ENCODE measurements around the gene KREMEN2.

Gene KREMEN2

DNA sequence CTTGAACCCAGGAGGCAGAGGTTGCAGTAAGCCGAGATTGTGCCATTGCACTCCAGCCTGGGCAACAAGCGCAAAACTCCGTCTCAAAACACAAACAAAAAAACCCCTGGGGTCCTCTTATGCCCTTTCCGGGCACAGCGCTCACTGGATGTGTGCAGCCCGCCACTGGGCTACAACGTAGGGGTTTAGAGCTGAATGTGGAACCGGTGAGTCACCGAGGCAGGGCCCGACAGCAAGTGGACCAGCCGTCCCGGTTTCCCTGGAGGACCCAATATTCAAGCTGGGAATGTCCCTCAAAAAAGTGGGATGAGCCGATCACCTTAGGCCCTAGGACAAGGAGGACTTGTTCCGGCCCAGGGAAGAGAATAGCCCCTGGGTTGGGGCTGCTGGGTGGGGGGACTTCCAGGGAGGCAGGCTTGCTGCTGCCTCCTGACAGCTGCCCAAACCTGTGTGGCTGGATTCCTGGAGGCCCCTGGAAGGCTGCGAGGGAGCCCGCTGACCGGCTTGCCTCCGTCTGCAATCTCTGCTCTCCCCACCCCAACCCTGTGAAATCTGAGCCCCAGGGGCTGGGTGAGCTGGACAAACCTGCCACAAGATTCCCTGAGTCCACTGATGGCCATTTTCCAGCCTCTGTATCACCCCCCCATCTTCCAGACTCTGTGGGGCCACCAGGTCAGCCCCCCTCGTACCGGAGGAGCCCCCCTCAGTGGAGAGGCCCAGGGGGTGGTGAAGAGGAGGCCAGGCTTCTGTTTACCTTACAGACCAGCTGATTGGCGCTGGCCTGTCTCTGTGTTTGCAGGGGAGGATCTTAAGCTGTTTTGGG, 45.7 kb downstream of the KREMEN2 start:
- peaks cover 29 to 82% (median 80%) of the 10 kb centered on the region in 3 experiments for H3K27me3 ChIP-seq (ENCODE audit: control insufficient read depth in 3 of 3, insufficient read depth in 3 of 3, low read depth in 1 of 3, low read length in 3 of 3)

DNA sequence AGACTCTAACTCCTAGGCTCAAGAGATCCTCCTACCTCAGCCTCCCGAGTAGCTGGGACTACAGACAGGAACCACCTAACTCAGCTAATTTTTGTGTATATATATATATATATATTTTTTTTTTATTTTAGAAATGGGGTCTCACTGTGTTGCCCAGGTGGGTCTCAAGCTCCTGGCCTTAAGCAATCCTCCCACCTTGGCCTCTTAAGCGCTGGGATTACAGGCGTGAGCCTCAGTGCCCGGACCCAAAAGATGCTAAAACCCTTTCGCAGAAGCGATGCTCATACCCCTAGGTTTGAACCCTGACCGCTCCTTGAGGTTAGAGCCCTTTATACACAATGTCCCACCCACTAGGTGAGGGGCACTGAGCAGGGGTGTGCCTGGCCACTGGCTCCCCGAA, 46.4 kb downstream of the KREMEN2 start:
- peaks cover 19 to 25% of the 10 kb centered on the region in 2 donors for H3K4me1 ChIP-seq (ENCODE audit: control insufficient read depth in 2 of 2, insufficient read depth in 1 of 2, low read depth in 1 of 2, low read length in 2 of 2)
- no peak overlapping the region for H4K8ac ChIP-seq (ENCODE audit: low read depth, low read length)
- H3K23ac ChIP-seq (ENCODE audit: low read depth, low read length, poor library complexity), result no peak overlapping the region
- DNase-seq (ENCODE audit: low spot score), result no peak
- H3K79me1 ChIP-seq (ENCODE audit: low read depth, low read length), result no peaks in the 10 kb centered on the region
- peaks cover 27 to 82% (median 74%) of the 10 kb centered on the region in 3 experiments for H3K27me3 ChIP-seq (ENCODE audit: control insufficient read depth in 3 of 3, insufficient read depth in 3 of 3, low read depth in 1 of 3, low read length in 3 of 3)
- H3K14ac ChIP-seq (ENCODE audit: low read length), result no peak overlapping the region
- peak overlapping the region; percentile 97 for H2AK5ac ChIP-seq (ENCODE audit: low read depth, low read length)
- no peak overlapping the region for H3K4me2 ChIP-seq (ENCODE audit: insufficient read depth, low read length, poor library complexity, severe bottlenecking)
- H4K91ac ChIP-seq (ENCODE audit: low read depth, low read length, poor library complexity), result no peak overlapping the region
- H2AFZ ChIP-seq (ENCODE audit: low read length), result no peak overlapping the region
- no CpG with 5 or more reads among the region's 8 CpGs for WGBS, 2 donors (ENCODE audit: extremely low coverage in 2 of 2, insufficient read length in 2 of 2, insufficient replicate concordance in 1 of 2)
- no peaks in the 10 kb centered on the region for H3K9me3 ChIP-seq (replicated peaks in 1 of 2; ENCODE audit: control insufficient read depth in 2 of 2, insufficient read depth in 1 of 2, low read depth in 1 of 2, low read length in 2 of 2)
- no peak overlapping the region for H2BK120ac ChIP-seq (ENCODE audit: low read depth, low read length)
- no peak overlapping the region for H3K9ac ChIP-seq (ENCODE audit: low read depth, low read length, poor library complexity)
- H2BK15ac ChIP-seq (ENCODE audit: low read length), result peak overlapping the region; percentile 14
- H2BK5ac ChIP-seq (ENCODE audit: low read length), result peak overlapping the region; percentile 48
- no peak overlapping the region for H2BK12ac ChIP-seq (ENCODE audit: low read length)
- no peak overlapping the region for H3K4me3 ChIP-seq (ENCODE audit: low read length in 2 of 2)
- no peak overlapping the region for H3K4ac ChIP-seq (ENCODE audit: low read length)
- no peaks in the 10 kb centered on the region for H3K36me3 ChIP-seq (replicated peaks in 1 of 2; ENCODE audit: control insufficient read depth in 2 of 2, insufficient read depth in 2 of 2, low read length in 2 of 2)
- H3K18ac ChIP-seq (ENCODE audit: low read length), result peak overlapping the region; percentile 48
- no peak overlapping the region for H3K27ac ChIP-seq (replicated peaks; ENCODE audit: low read length)

More for the DNA sequence above, 45.7 kb downstream of the KREMEN2 start:
- Histone ChIP-seq H3K9ac (ENCODE audit: low read depth, low read length, poor library complexity) (no peak overlapping the region), H4K91ac (ENCODE audit: low read depth, low read length, poor library complexity) (no peak overlapping the region), H3K4ac (ENCODE audit: low read length) (no peak overlapping the region), H3K9me3 (replicated peaks in 1 of 2; ENCODE audit: control insufficient read depth in 2 of 2, insufficient read depth in 1 of 2, low read depth in 1 of 2, low read length in 2 of 2) (no peaks in the 10 kb centered on the region), H3K4me3 (ENCODE audit: low read length in 2 of 2) (no peak overlapping the region), H3K79me1 (ENCODE audit: low read depth, low read length) (no peaks in the 10 kb centered on the region), H3K23ac (ENCODE audit: low read depth, low read length, poor library complexity) (no peak overlapping the region), H2AK5ac (ENCODE audit: low read depth, low read length) (no peak overlapping the region), H2BK120ac (ENCODE audit: low read depth, low read length) (no peak overlapping the region), H3K14ac (ENCODE audit: low read length) (no peak overlapping the region), H3K18ac (ENCODE audit: low read length) (peak overlapping the region; percentile 78), H3K4me2 (ENCODE audit: insufficient read depth, low read length, poor library complexity, severe bottlenecking) (peak overlapping the region; percentile 28), H2AFZ (ENCODE audit: low read length) (peak overlapping the region; percentile 81), H3K36me3 (replicated peaks in 1 of 2; ENCODE audit: control insufficient read depth in 2 of 2, insufficient read depth in 2 of 2, low read length in 2 of 2) (no peaks in the 10 kb centered on the region), H3K27ac (replicated peaks; ENCODE audit: low read length) (no peak overlapping the region), H2BK5ac (ENCODE audit: low read length) (no peak overlapping the region), H4K8ac (ENCODE audit: low read depth, low read length) (no peak overlapping the region), H2BK15ac (ENCODE audit: low read length) (no peak overlapping the region), H3K4me1 (ENCODE audit: control insufficient read depth in 2 of 2, insufficient read depth in 1 of 2, low read depth in 1 of 2, low read length in 2 of 2) (peaks cover 19 to 25% of the 10 kb centered on the region in 2 donors), H2BK12ac (ENCODE audit: low read length) (no peak overlapping the region)
- WGBS, 2 donors (ENCODE audit: extremely low coverage in 2 of 2, insufficient read length in 2 of 2, insufficient replicate concordance in 1 of 2), result no CpG with 5 or more reads among the region's 21 CpGs
- DNase-seq (ENCODE audit: low spot score), result no peak

DNA sequence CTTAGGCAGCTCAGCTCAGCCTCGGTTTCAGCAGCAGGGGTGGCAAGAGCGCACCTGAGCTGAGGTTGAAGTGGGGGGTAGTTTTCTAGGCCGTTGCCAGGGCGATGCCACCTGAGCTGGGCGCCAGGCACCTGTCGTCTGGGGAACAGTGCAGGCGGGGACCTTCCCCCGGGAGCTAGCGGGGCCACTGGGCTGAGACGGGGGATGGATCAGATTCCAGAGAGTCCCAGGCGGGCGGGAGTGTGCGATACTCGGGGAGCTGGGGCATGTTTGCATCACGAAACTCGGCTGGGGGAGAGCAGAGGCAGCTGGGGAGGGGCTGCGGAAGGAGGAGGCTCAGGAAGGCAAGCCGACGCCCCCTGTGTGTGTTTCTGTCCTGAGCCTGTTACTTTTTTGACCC, 48.2 kb downstream of the KREMEN2 start:
- DNase-seq (ENCODE audit: low spot score), result no peak
- Histone ChIP-seq H3K14ac (ENCODE audit: low read length) (peak overlapping the region; percentile 64), H2AK5ac (ENCODE audit: low read depth, low read length) (no peak overlapping the region), H2BK120ac (ENCODE audit: low read depth, low read length) (no peak overlapping the region), H4K8ac (ENCODE audit: low read depth, low read length) (no peak overlapping the region), H3K4ac (ENCODE audit: low read length) (no peak overlapping the region), H3K27ac (replicated peaks; ENCODE audit: low read length) (no peak overlapping the region), H4K91ac (ENCODE audit: low read depth, low read length, poor library complexity) (no peak overlapping the region), H2BK5ac (ENCODE audit: low read length) (no peak overlapping the region), H3K36me3 (replicated peaks in 1 of 2; ENCODE audit: control insufficient read depth in 2 of 2, insufficient read depth in 2 of 2, low read length in 2 of 2) (no peaks in the 10 kb centered on the region), H2BK15ac (ENCODE audit: low read length) (no peak overlapping the region), H3K4me1 (ENCODE audit: control insufficient read depth in 2 of 2, insufficient read depth in 1 of 2, low read depth in 1 of 2, low read length in 2 of 2) (peaks cover 21 to 22% of the 10 kb centered on the region in 2 donors), H3K4me2 (ENCODE audit: insufficient read depth, low read length, poor library complexity, severe bottlenecking) (peak overlapping the region; percentile 64), H3K4me3 (ENCODE audit: low read length in 2 of 2) (peak overlapping the region in 1 of 2 donors; percentile 30), H3K23ac (ENCODE audit: low read depth, low read length, poor library complexity) (peak overlapping the region; percentile 97), H2BK12ac (ENCODE audit: low read length) (peak overlapping the region; percentile 41), H3K79me1 (ENCODE audit: low read depth, low read length) (peaks cover under 1% of the 10 kb centered on the region), H3K9me3 (replicated peaks in 1 of 2; ENCODE audit: control insufficient read depth in 2 of 2, insufficient read depth in 1 of 2, low read depth in 1 of 2, low read length in 2 of 2) (no peaks in the 10 kb centered on the region), H3K18ac (ENCODE audit: low read length) (peak overlapping the region; percentile 89), H3K9ac (ENCODE audit: low read depth, low read length, poor library complexity) (peak overlapping the region; percentile 63), H3K27me3 (ENCODE audit: control insufficient read depth in 3 of 3, insufficient read depth in 3 of 3, low read depth in 1 of 3, low read length in 3 of 3) (peaks cover 21 to 75% (median 65%) of the 10 kb centered on the region in 3 experiments), H2AFZ (ENCODE audit: low read length) (peak overlapping the region; percentile 80)
- WGBS, 2 donors (ENCODE audit: extremely low coverage in 2 of 2, insufficient read length in 2 of 2, insufficient replicate concordance in 1 of 2), result no CpG with 5 or more reads among the region's 19 CpGs

DNA sequence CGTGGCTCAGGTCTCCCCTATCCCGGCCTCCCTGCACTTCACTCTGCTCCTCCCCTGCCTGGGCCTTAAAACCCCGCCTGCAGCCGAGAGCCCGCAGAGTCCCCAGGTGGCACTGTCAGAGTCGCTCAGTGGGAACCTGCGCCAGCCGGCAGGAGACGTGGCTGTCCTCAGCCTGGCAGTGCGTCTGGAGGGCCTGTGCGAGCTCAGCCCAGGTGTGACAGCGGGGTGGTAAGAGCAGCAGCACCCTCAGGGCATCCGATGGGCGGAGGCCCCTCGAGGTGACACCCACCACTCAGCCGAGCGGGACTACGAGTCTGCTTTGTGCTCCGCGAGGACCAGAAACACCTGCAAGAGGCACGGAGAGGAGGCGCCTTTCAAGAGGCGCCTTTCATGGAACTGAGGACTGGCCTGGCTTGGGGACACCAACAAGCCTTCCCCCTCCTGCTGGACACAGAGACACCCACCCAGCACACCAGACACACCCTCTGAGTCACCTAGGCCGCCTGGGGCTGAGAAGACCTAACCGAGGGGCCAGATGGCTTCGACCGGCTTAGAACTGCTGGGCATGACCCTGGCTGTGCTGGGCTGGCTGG, 48.8 kb downstream of the KREMEN2 start, which contains the start of gene CLDN9:
Gene CLDN9 (plus strand): TSS at position 96 of the 593 bp plus-strand sequence. CDS start 440 bp downstream, at position 536.
- peak within 1 kb of the TSS; percentile 91 for H2AK5ac ChIP-seq (ENCODE audit: low read depth, low read length)
- H3K4me1 ChIP-seq (ENCODE audit: control insufficient read depth in 2 of 2, insufficient read depth in 1 of 2, low read depth in 1 of 2, low read length in 2 of 2), result peaks cover 19 to 22% of the 10 kb centered on the region in 2 donors
- H3K4me2 ChIP-seq (ENCODE audit: insufficient read depth, low read length, poor library complexity, severe bottlenecking), result peak within 1 kb of the TSS; percentile 64
- peaks cover 16 to 73% (median 59%) of the 10 kb centered on the region in 3 experiments for H3K27me3 ChIP-seq (ENCODE audit: control insufficient read depth in 3 of 3, insufficient read depth in 3 of 3, low read depth in 1 of 3, low read length in 3 of 3)
- H2BK5ac ChIP-seq (ENCODE audit: low read length), result peak within 1 kb of the TSS; percentile 82
- H3K27ac ChIP-seq (replicated peaks; ENCODE audit: low read length), result no peak within 1 kb of the TSS
- no peaks in the 10 kb centered on the region for H3K36me3 ChIP-seq (replicated peaks in 1 of 2; ENCODE audit: control insufficient read depth in 2 of 2, insufficient read depth in 2 of 2, low read length in 2 of 2)
- peak within 1 kb of the TSS; percentile 63 for H3K9ac ChIP-seq (ENCODE audit: low read depth, low read length, poor library complexity)
- peak within 1 kb of the TSS; percentile 80 for H2AFZ ChIP-seq (ENCODE audit: low read length)
- H3K18ac ChIP-seq (ENCODE audit: low read length), result peak within 1 kb of the TSS; percentile 89
- no peaks in the 10 kb centered on the region for H3K9me3 ChIP-seq (replicated peaks in 1 of 2; ENCODE audit: control insufficient read depth in 2 of 2, insufficient read depth in 1 of 2, low read depth in 1 of 2, low read length in 2 of 2)
- peak within 1 kb of the TSS; percentile 58 for H2BK12ac ChIP-seq (ENCODE audit: low read length)
- WGBS, 2 donors (ENCODE audit: extremely low coverage in 2 of 2, insufficient read length in 2 of 2, insufficient replicate concordance in 1 of 2), result no CpG with 5 or more reads among the region's 27 CpGs
- H3K4me3 ChIP-seq (ENCODE audit: low read length in 2 of 2), result peak within 1 kb of the TSS in 1 of 2 donors; percentile 30
- peaks cover 3% of the 10 kb centered on the region for H3K79me1 ChIP-seq (ENCODE audit: low read depth, low read length)
- DNase-seq (ENCODE audit: low spot score), result no peak
- H3K23ac ChIP-seq (ENCODE audit: low read depth, low read length, poor library complexity), result peak within 1 kb of the TSS; percentile 97
- peak within 1 kb of the TSS; percentile 30 for H4K91ac ChIP-seq (ENCODE audit: low read depth, low read length, poor library complexity)
- H3K14ac ChIP-seq (ENCODE audit: low read length), result peak within 1 kb of the TSS; percentile 89
- H2BK120ac ChIP-seq (ENCODE audit: low read depth, low read length), result peak within 1 kb of the TSS; percentile 31
- no peak within 1 kb of the TSS for H4K8ac ChIP-seq (ENCODE audit: low read depth, low read length)
- peak within 1 kb of the TSS; percentile 66 for H3K4ac ChIP-seq (ENCODE audit: low read length)
- peak within 1 kb of the TSS; percentile 54 for H2BK15ac ChIP-seq (ENCODE audit: low read length)

Data from neuronal stem cell (in vitro differentiated cells).